GM19324 (cell line): ENCODE results near the gene GAK.

Experiments
- ATAC-seq: cut with Tn5 transposase; IDR thresholded peaks from one replicate; pipeline ENCODE4 v1.9.1; 2021; ENCODE audit warnings: mild to moderate bottlenecking, moderate library complexity; ENCODE audit not compliant: unreplicated experiment, low FRiP score

Gene GAK

DNA sequence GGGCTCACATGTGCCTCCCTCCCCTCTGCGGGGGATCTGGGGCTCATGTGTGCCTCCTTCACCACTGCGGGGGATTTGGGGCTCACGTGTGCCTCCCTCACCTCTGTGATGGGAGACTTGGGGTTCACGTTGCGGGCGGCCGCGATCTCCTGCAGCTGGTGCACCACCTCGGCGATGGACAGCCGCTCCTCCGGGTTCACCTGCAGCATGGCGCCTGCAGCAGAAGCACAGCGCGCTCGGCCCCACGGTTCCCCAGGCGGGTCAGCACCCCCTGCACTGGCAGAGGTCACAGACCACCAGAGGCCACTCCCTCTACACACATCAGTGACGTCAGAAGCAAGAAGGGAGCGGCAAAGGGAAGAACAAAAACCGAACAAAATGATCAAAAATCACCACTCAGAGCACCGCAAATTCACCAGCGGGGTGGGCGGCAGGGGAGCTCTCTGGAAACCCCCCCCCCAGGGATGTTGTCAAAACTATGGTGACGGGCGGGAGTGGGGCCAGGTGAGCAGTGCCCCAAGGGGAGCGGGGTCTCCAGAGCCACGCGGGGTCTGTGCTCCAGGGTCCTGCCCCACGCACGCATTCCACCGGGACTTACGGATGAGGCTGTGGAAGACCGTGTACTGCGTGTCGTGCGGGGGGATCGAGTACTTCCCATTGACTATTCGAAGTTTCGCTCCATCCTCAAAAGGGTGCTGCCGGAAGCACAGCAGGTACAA lies 38.7 kb downstream of the GAK start:
- no peak for ATAC-seq

DNA sequence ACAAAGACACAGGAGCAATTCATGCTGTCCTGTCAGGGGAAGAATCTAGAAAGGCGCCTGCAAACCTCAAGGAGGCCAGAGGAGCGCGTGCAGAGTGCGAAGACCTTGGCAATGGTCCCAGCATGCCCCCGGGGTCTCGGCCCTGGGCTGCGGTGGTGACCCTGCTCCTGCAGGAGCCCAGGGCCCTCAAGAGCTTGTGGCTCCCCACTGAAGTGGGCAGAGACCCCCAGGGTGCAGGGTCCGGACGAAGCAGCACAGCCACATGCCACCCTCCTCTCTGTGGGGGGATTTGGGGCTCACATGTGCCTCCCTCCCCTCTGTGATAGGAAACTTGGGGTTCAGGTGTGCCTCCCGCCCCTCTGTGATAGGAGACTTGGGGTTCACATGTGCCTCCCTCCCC lies 39.3 kb downstream of the GAK start:
- no peak for ATAC-seq

DNA sequence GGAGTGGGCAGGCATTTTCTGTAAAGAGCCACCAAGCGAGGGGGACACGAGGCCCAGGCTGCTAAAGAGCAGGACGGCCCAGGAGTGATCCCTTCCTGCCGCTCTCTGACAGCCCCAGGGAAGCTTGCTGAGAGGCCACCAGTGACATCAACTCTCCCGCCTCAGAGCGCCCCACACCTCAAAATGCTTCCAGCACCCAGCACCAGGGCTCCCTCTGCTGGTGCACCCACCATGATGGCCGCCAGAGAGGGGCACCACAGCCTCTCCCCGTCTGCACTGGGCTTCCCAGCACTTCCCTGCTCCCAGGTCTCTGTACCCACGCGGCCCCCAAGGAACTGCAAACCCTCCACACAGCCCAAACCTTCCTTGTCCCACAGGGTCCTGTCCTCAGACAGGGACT lies 40.4 kb downstream of the GAK start:
- ATAC-seq = no peak

GRCh38 chr4:890036-890695 lies 42.0 kb downstream of the GAK start:
- no peak for ATAC-seq

DNA sequence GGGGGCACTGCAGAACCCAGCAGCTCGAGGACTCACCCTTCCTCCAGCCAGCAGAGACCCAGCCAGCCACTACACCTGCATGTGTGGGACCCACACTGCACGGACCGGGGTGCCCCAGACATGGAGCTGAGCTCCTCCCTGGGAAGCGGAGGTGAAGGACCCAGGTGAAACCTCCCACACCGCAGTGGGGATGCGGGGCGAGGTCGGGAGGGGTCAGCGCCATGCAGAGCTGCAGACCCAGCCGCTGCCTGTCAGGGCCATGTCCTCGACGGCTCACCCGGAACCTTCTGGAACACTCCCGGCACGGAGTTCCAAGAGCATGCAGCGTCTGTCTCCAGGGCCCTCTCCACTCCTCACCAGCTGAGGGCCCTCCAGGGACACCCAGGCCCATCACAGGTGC lies 42.6 kb downstream of the GAK start:
- no peak for ATAC-seq

DNA sequence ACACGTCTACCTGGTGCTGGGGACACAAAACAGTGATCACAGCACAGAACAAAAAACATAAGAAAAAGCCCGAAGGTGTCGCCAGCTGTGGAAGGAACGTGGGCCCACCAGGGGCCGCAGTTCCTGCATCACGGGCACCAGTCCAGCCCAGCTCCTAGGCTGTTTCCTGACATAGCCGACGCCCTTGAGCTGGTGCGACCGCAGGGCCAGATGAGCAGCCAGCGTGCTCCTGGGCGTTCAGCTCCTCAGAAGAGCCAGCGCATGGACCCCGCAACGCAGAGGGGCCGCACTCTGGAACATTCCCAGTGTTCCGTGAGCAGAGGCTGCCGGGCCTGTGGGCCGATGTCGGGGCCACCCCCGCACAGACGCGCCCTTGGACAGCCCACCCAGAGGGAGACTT lies 44.1 kb downstream of the GAK start:
- ATAC-seq = no peak

DNA sequence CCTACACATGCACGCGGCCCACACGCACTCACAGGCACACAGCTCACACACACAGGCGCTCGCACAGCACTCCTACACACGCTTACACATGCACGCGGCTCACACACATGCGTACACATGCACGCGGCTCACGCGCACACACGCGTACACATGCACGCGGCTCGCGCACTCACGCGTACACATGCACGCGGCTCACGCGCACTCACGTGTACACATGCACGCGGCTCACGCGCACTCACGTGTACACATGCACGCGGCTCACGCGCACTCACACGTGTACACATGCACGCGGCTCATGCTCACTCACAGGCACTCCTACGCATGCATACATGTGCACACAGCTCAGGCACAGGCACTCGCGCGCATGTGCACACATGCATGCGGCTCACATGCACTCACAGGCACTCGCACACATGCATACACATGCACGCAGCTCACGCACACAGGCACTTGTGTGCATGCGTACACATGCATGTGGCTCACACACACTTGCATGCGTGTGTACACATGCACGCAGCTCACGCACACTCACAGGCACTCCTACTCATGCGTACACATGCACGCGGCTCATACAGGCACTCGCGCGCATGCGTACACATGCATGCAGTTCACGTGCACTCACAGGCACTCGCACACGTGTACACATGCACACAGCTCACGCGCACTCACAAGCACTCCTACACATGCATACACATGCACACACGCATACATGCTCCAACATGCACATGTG lies 44.9 kb downstream of the GAK start:
- no peak for ATAC-seq

- no peak for ATAC-seq
Measured at GRCh38 chr4:886244-886643, 45.9 kb downstream of the GAK start.

- ATAC-seq = no peak
Measured at GRCh38 chr4:885353-885752, 46.8 kb downstream of the GAK start.

DNA sequence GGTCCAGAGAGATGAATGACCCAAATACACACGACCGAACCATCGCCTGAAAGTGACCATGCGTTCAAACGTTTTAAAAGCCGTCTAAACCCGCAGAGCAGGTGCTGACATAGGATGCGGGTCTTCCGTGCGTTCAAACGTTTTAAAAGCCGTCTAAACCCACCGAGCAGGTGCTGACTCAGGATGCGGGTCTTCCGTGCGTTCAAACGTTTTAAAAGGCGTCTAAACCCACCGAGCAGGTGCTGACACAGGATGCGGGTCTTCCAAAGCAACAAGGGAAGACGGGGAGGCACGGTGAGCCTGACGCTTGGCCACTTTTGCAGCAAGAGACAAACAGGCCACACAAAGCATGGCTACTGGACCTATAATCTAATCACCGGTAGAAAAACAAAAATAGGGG lies 47.2 kb downstream of the GAK start:
- ATAC-seq = no peak

- ATAC-seq = no peak
Measured at GRCh38 chr4:884259-884658, 47.9 kb downstream of the GAK start.

DNA sequence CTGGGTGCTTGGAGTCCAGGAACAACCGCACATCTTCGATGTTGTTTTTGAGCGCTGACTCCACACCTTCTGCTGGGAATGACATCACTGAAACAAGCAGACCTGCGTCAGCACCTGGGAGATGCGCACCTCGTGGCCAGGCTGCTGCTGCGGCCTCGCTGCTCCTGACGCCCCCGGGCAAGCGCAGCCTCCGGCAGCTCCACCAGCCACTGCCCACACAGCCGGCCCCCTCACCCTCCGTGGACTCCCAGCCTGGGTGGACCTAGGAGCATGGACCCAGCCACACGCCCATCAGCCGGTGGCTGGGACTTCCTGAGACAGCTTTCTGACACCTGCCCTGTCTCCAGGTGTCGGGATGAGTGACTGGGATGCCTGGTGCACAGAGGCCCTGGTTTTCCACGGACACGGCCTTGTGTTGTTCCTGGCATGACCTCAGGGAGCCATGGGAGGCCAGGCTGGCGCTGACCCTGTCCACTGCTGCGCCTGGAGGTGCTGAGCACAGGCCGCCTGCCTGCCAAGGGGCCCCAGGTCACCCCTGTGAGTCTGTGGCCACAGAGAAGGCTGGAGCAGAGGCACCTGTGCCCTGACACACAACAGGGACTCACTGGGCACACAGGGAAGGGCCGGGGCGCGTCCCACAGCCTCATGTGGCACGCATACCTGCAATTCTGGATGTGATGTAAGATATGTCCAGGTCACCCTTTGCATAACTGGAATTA lies 48.6 kb downstream of the GAK start:
- no peak for ATAC-seq

- ATAC-seq = no peak
Measured at GRCh38 chr4:882646-883045, 49.5 kb downstream of the GAK start.

DNA sequence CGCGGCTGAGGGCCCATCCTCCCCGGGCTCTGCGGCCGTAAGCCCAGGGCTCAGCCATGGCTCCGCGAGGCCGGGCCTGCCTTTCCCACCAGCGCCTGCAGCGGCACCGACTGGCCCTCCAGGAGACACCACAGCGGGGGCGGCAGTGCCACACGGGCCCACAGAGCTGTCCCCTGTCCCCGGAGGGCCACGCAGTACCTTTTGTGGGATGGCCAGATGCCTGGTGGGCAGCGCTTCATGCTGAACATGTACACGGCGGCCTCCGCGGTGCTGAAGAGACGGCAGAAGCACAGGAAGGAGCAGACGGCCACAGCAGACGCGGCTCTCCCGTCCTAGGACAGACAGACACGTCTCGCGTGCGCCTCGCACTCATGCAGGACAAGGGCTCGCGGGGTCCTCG lies 50.4 kb downstream of the GAK start:
- ATAC-seq = no peak

DNA sequence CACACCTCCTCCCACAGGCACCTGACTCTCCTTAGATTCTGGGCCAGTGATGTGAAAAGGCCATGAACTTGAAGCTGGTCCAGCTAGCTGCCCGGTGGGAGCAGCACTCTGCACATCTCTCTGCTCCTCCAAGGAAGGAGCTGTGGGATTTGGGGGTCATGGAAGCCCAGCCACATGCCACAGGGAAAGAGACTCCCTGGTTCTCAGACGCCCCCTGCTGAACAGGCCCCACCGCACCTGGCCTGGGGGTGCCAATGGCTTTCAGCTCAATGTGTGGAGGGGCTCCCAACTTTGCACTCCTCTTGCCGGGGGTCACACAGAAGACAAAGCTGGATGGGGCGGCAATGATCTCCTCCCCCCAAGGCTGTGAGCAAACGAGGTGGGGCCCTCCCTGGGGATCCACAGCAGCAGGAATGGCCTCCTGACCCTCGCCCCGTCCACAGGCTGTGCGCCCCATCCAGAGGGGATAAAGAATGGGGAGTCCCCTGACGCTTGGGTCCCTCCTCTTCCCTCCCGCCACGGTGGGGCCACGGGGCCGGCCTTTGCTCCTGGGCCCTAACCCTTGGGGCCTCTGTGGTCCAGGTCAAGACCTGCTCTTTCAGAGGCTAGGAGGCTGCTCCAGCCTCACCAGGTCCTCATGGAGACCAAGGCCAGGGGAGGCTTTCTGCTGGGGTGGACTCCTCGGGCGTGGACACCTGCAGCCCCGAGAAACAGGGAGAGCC lies 51.3 kb downstream of the GAK start:
- no peak for ATAC-seq

- ATAC-seq = no peak
Measured at GRCh38 chr4:879729-880077, 52.4 kb downstream of the GAK start.

GRCh38 chr4:878796-879728 lies 53.1 kb downstream of the GAK start:
- no peak for ATAC-seq

DNA sequence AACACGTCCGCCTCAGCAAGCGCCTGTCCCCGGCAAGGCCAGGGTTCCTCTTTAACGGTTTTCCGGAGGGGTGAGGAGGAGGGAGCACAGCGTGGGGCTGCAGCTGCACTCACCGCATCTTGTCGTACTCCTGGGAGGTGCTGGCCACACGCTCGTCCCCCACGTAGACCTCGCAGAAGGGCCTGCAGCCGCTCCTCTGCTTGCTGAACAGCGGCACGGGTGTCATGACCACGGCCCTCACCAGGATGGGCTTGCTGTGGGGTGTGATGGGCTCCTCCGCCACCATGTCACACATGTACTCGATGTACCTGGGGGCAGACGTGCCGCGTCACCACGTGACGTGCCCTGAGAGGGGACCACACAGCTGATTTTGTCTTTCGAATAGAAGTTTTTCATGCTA lies 54.6 kb downstream of the GAK start:
- ATAC-seq = no peak

DNA sequence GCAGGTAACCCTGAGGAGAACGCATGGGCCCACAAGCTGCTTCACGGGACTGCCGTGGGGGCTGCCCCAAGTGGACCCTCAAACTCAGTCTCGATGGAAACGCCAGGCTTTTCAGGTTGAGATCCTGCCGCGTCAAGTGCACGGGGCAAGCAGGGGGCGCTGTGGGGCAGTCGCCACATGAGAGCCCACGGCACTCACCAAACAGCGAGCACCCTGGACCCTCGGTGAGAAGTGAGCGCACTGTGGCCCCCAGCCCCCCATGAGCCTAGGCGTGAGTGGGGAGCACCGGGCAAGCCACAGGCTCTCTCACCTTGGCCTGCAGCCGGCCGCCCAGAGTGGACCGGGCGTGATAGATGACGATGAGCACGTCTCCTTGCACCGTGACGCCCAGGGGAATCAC lies 55.3 kb downstream of the GAK start:
- ATAC-seq = no peak
